HCT116 (cell line): ENCODE data around the gene TP53TG3B. TPM values are rescaled to one million over a fixed set of nuclear protein-coding genes. Genes with fewer than 3 reads are reported as not detected.
"Not testable (repeated sequence)": the region's sequence is repeated elsewhere in the genome, so short reads cannot be mapped to it uniquely, and the experiment has no call there.

Experiments
- ATAC-seq: fragments of 200-7000 bp; cut with Tn5 transposase; 2 replicates; pipeline ENCODE4 v1.9.1; 2020; ENCODE audit warnings: mild to moderate bottlenecking, moderate library complexity
- Bru-seq: library from RNA; stranded (reverse); fragments of 400-500 nt; gene quantifications from one replicate; lab custom pipeline; 2021; lab: Mats Ljungman, UMichigan
- BruChase-seq, 2 experiments: library from RNA; stranded (reverse); fragments of 400-500 nt; gene quantifications; one replicate each; lab custom pipeline; 2021; lab: Mats Ljungman, UMichigan
- BruUV-seq: library from RNA; stranded (reverse); fragments of 400-500 nt; replicated peaks from 2 replicates; lab custom pipeline; 2021; lab: Mats Ljungman, UMichigan
- CTCF ChIA-PET: fragments of 300-600 bp; sonication (Branson Sonifier 250); formaldehyde crosslinking; loops from one replicate; lab custom pipeline; 2021; ENCODE audit warnings: antibody characterized with exemption; lab: Charles Lee
- POLR2A ChIA-PET: fragments of 300-600, 350-600 bp; sonication (Branson Sonifier 250); formaldehyde crosslinking; loops from one replicate; lab custom pipeline; 2021; ENCODE audit warnings: antibody characterized with exemption; lab: Charles Lee
- RAD21 ChIA-PET, 2 experiments: fragments of 300-600 bp; sonication (Branson Sonifier 250); formaldehyde crosslinking; loops; one replicate each; lab custom pipeline; 2023; ENCODE audit warnings: low total read pairs in 2 of 2; ENCODE audit not compliant: uncharacterized antibody in 2 of 2, unreplicated experiment in 2 of 2, low non-redundant PET in 1 of 2; lab: Charles Lee
- DNase-seq: peaks from one replicate; pipeline ENCODE4 v3.0.0-alpha.2; 2010; ENCODE audit warnings: low read depth, low spot score
- H2AFZ ChIP-seq: fragments of 200-600 bp; shearing (Covaris generic), sonication (generic); 2 replicates; pipeline ENCODE4 v1.6.1; 2017; ENCODE audit warnings: low read depth, mixed run types, mixed read lengths, antibody characterized with exemption, low read length; ENCODE audit not compliant: poor library complexity, severe bottlenecking
- H3K27ac ChIP-seq: 2 replicates; pipeline ENCODE4 v1.5.1; 2012; ENCODE audit warnings: low read depth, low read length
- H3K27me3 ChIP-seq: fragments of 200-600 bp; sonication (generic); 2 replicates; pipeline ENCODE4 v1.6.1; 2016; ENCODE audit warnings: mixed run types, low read length, mixed read lengths; ENCODE audit not compliant: insufficient read depth
- H3K36me3 ChIP-seq, 2 experiments: fragments of 200-500 bp in 1 of 2; fragments of 200-600 bp in 1 of 2; sonication (Bioruptor generic) in 1 of 2; sonication (generic) in 1 of 2; 2 replicates each; pipeline versions ENCODE4 v1.5.1 to v1.6.1; 2014 to 2016; ENCODE audit warnings: low read length in 2 of 2, inconsistent platforms in 1 of 2, mixed read lengths in 1 of 2, mixed run types in 1 of 2; ENCODE audit not compliant: insufficient read depth in 2 of 2, control insufficient read depth in 1 of 2
- H3K4me1 ChIP-seq, 2 experiments: fragments of 200-600 bp in 1 of 2; sonication (generic) in 1 of 2; 2 replicates each; pipeline versions ENCODE4 v1.5.1 to v1.6.1; 2012 to 2017; ENCODE audit warnings: low read length in 2 of 2, inconsistent platforms in 1 of 2, mild to moderate bottlenecking in 1 of 2, mixed read lengths in 1 of 2, mixed run types in 1 of 2, moderate library complexity in 1 of 2; ENCODE audit not compliant: insufficient read depth in 2 of 2, control insufficient read depth in 1 of 2
- H3K4me2 ChIP-seq: fragments of 200-600 bp; sonication (generic); 2 replicates; pipeline ENCODE4 v1.6.1; 2017; ENCODE audit warnings: mixed run types, low read length, mixed read lengths
- H3K4me3 ChIP-seq, 2 experiments: fragments of 200-600 bp in 1 of 2; sonication (generic) in 1 of 2; replicated peaks in 1 of 2; 2 replicates each; pipeline ENCODE4 v1.5.1; 2011 to 2016; ENCODE audit warnings: low read length in 2 of 2, control low read depth in 1 of 2, low read depth in 1 of 2, mild to moderate bottlenecking in 1 of 2, mixed read lengths in 1 of 2, mixed run types in 1 of 2
- H3K79me2 ChIP-seq: fragments of 200-600 bp; sonication (generic); 2 replicates; pipeline ENCODE4 v1.6.1; 2017; ENCODE audit warnings: mild to moderate bottlenecking, mixed run types, low read length, moderate library complexity, mixed read lengths; ENCODE audit not compliant: insufficient read depth
- H3K9ac ChIP-seq: fragments of 200-600 bp; sonication (generic); 2 replicates; pipeline ENCODE4 v1.6.1; 2016; ENCODE audit warnings: low read length, mixed read lengths
- H3K9me2 ChIP-seq: fragments of 200-600 bp; sonication (generic), shearing (Covaris generic); 2 replicates; pipeline ENCODE4 v1.6.1; 2017; ENCODE audit warnings: mixed run types, mild to moderate bottlenecking, moderate library complexity; ENCODE audit not compliant: insufficient read depth
- H3K9me3 ChIP-seq, 2 experiments: fragments of 200-500 bp in 1 of 2; fragments of 200-600 bp in 1 of 2; sonication (Bioruptor generic) in 1 of 2; sonication (generic) in 1 of 2; 2 replicates each; pipeline ENCODE4 v1.6.1; 2014 to 2017; ENCODE audit warnings: low read length in 2 of 2, mixed read lengths in 2 of 2, inconsistent platforms in 1 of 2, low read depth in 1 of 2, mild to moderate bottlenecking in 1 of 2, mixed run types in 1 of 2, moderate library complexity in 1 of 2; ENCODE audit not compliant: control insufficient read depth in 1 of 2, insufficient read depth in 1 of 2
- H4K20me1 ChIP-seq: fragments of 200-600 bp; sonication (generic), shearing (Covaris generic); 2 replicates; pipeline ENCODE4 v1.6.1; 2017; ENCODE audit warnings: mixed run types, mild to moderate bottlenecking, moderate library complexity; ENCODE audit not compliant: insufficient read depth
- intact Hi-C: fragments of 100-400 bp; cut with micrococcal nuclease; formaldehyde crosslinking; loops from 2 replicates; pipeline ENCODE4 v1.10.0; 2022
- long read RNA-seq: library from polyadenylated mRNA; unstranded; transcript quantifications from one replicate; pipeline ENCODE4 v2.0.0, GENCODE V29; 2021; ENCODE audit not compliant: unreplicated experiment
- polyA plus RNA-seq: library from polyadenylated mRNA; unstranded; fragments of >200 nt; gene quantifications from 2 replicates; pipeline ENCODE4 v1.2.1, GENCODE V29; 2012; ENCODE audit warnings: missing spikeins
- total RNA-seq: library from RNA; stranded (reverse); gene quantifications from one replicate; pipeline ENCODE4 v1.2.1, GENCODE V29; 2021; ENCODE audit not compliant: unreplicated experiment

TP53TG3B gene, protein sequence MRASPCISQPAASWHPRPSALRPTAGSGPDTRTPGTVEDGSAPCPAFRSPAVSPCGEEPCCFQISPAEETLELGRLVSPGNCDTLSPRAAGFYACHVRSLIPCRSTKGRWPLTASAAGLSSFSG
- not detected for total RNA-seq
- not detected in 2 replicates for polyA plus RNA-seq
- Bru-seq, nascent RNA, result not detected
- BruChase-seq, experiment 1, labeled RNA remaining after a 6-hour chase, result not detected
- not detected for BruChase-seq, experiment 2, labeled RNA remaining after a 2-hour chase
- long read RNA-seq, result 0 reads

DNA sequence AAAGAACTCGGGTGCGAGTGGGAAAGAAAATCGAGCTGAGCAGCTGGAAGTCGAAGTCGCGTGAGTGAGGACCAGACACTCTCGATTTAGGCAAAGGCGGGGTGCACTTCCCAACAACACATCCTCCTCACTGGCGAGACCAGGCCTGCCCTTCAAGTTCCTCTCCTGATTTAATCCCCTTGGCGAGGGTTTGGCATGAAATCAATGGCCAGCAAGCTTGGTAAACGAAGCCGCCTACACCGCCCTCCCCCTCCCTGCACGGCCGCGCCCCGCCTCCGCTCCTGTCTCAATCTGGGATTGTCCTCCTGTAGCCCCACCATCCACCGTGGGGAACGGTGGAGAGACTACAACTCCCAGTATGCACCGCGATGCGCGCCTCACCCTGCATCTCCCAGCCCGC lies at the start of gene TP53TG3B:
TSS of gene TP53TG3B (plus strand) at position 301 of the 400 bp plus-strand sequence. CDS start at position 369, 68 bp downstream.
- CTCF ChIA-PET, intact Hi-C loops, POLR2A ChIA-PET, H3K9me3 ChIP-seq, H3K36me3 ChIP-seq, DNase-seq, H3K9ac ChIP-seq, H2AFZ ChIP-seq, H3K9me2 ChIP-seq, H3K4me1 ChIP-seq, H3K4me2 ChIP-seq, H3K27me3 ChIP-seq, H3K79me2 ChIP-seq, H3K27ac ChIP-seq, H4K20me1 ChIP-seq, BruUV-seq, H3K4me3 ChIP-seq, RAD21 ChIA-PET, ATAC-seq: not testable (repeated sequence)

DNA sequence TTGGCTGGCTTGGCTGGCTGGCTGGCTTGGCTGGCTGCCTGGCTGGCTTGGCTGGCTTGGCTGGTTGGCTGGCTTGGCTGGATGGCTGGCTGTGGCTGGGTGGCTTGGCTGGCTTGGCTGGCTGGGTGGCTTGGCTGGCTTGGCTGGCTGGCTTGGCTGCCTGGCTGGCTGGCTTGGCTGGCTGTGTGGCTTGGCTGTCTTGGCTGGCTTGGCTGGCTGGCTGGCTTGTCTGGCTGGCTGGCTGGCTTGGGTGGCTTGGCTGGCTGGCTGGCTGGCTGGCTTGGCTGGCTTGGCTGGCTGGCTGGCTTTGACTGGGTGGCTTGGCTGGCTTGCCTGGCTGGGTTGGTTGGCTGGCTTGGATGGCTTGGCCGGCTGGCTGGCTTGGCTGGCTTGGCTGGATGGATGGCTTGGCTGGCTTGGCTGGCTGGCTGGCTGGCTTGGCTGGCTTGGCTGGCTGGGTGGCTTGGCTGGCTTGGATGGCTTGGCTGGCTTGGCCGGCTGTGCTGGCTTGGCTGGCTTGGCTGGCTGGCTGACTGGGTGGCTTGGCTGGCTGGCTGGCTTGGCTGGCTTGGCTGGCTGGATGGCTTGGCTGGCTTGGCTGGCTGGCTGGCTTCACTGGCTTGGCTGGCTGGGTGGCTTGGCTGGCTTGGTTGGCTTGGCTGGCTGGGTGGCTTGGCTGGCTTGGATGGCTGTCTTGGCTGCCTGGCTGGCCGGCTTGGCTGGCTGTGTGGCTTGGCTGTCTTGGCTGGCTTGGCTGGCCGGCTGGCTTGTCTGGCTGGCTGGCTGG lies 24.2 kb upstream of the TP53TG3B start:
- H4K20me1 ChIP-seq, H3K27ac ChIP-seq, ATAC-seq, DNase-seq, H3K36me3 ChIP-seq, H3K79me2 ChIP-seq, H2AFZ ChIP-seq, CTCF ChIA-PET, intact Hi-C loops, RAD21 ChIA-PET, H3K9me2 ChIP-seq, H3K27me3 ChIP-seq, H3K4me3 ChIP-seq, H3K4me1 ChIP-seq, BruUV-seq, H3K9ac ChIP-seq, POLR2A ChIA-PET, H3K4me2 ChIP-seq, H3K9me3 ChIP-seq: not testable (repeated sequence)

GRCh38 chr16:33337627-33338542 lies 22.8 kb upstream of the TP53TG3B start:
- H3K4me2 ChIP-seq, H2AFZ ChIP-seq, intact Hi-C loops, BruUV-seq, H3K9me2 ChIP-seq, H3K4me3 ChIP-seq, H3K79me2 ChIP-seq, H3K9ac ChIP-seq, ATAC-seq, POLR2A ChIA-PET, CTCF ChIA-PET, H3K27ac ChIP-seq, H3K27me3 ChIP-seq, DNase-seq, H3K9me3 ChIP-seq, H4K20me1 ChIP-seq, H3K36me3 ChIP-seq, H3K4me1 ChIP-seq, RAD21 ChIA-PET: not testable (repeated sequence)

- H3K9me2 ChIP-seq, intact Hi-C loops, H3K4me1 ChIP-seq, RAD21 ChIA-PET, DNase-seq, H3K9ac ChIP-seq, H3K4me2 ChIP-seq, H2AFZ ChIP-seq, H3K4me3 ChIP-seq, H3K36me3 ChIP-seq, H3K9me3 ChIP-seq, BruUV-seq, H3K27me3 ChIP-seq, CTCF ChIA-PET, H4K20me1 ChIP-seq, H3K27ac ChIP-seq, ATAC-seq, H3K79me2 ChIP-seq, POLR2A ChIA-PET: not testable (repeated sequence)
Observed at GRCh38 chr16:33338543-33338951, 22.1 kb upstream of the TP53TG3B start.
